Retinal pigment epithelial cell (primary cell): ENCODE data around the gene ITGB8.

Source experiments
- DNase-seq: peaks from one replicate; pipeline ENCODE4 v3.0.0-alpha.2; 2010; ENCODE audit warnings: low read depth
- H3K4me3 ChIP-seq: 2 replicates; pipeline ENCODE4 v1.5.1; 2011; ENCODE audit warnings: mild to moderate bottlenecking, low read length, control low read depth, moderate library complexity
- CTCF ChIP-seq: conservative IDR thresholded peaks from 2 replicates; pipeline ENCODE4 v1.5.1; 2011; ENCODE audit warnings: low read depth, low read length, control low read depth, inconsistent platforms

ITGB8 gene

GRCh38 chr7:20458521-20458920 is 127.8 kb downstream of the ITGB8 start:
- no peak overlapping the region for H3K4me3 ChIP-seq
- no peak for DNase-seq
- TF ChIP-seq CTCF = no peak

GRCh38 chr7:20459419-20459818 is 128.7 kb downstream of the ITGB8 start:
- no peak for TF ChIP-seq CTCF
- DNase-seq = no peak
- H3K4me3 ChIP-seq = no peak overlapping the region

GRCh38 chr7:20464891-20465290 is 134.2 kb downstream of the ITGB8 start:
- no peak overlapping the region for H3K4me3 ChIP-seq
- no peak for DNase-seq
- TF ChIP-seq CTCF = no peak
